Measurements from ENCODE around the gene NDUFB10. TPM values are rescaled to one million over a fixed set of nuclear protein-coding genes. Genes with fewer than 3 reads are reported as not detected.

Gene NDUFB10
- total RNA-seq, 1 experiment from 2014 or later, result 190 TPM

- Histone ChIP-seq H3K9me2 (ENCODE audit: insufficient read depth) (no peaks in the 10 kb centered on the region), H3K27ac (no peak overlapping the region)
These were observed 29.6 kb upstream of the NDUFB10 start for GRCh38 chr16:1929578-1930337.

DNA sequence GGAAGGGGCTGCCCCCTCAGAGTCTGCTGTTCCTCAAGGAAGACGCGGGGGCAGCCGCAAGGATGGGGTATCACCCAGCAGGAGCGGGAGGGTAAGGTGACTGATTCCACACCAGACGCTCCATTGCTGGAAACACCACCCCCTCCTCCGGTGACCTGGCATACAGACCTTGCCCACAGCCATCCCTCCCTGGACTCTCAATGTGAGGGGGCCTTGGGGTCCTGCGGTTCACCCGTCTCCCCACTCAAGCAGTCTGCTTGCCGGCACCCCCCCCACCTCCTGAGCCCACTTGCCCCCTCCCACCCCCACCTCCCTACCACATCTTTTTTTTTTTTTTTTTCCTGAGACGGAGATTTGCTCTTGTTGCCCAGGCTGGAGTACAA is 29.0 kb upstream of the NDUFB10 start:
- Histone ChIP-seq H3F3A (ENCODE audit: insufficient read depth, low read depth) (peaks cover 6% of the 10 kb centered on the region; the same call in 1 of the 2 replicates), H3K9me3 (ENCODE audit: insufficient read depth, low read depth) (no peaks in the 10 kb centered on the region), H3K4me1 (replicated peaks; ENCODE audit: insufficient read depth) (peaks cover 7% of the 10 kb centered on the region), H3K4me3 (no peak overlapping the region), H3K4me2 (no peak overlapping the region), H3K36me3 (ENCODE audit: low read depth) (no peaks in the 10 kb centered on the region), H3K27me3 (ENCODE audit: insufficient read depth, low read depth) (no peaks in the 10 kb centered on the region), H2AFZ (peak overlapping the region; percentile 87; the same call in 1 of the 2 replicates), H4K20me1 (ENCODE audit: insufficient read depth) (no peaks in the 10 kb centered on the region), H3K79me2 (ENCODE audit: low read depth) (no peaks in the 10 kb centered on the region), H3K9me2 (ENCODE audit: insufficient read depth) (no peaks in the 10 kb centered on the region), H3K27ac (no peak overlapping the region)
- CTCF ChIA-PET, result interaction anchor here (0.6 kb wide), 1 partner anchor 224 kb away, joined by 3 read pairs; no protein-coding TSS in a partner anchor
- no peak for TF ChIP-seq EZH2 (IDR thresholded peaks at IDR 0.05; ENCODE audit: low read depth)
- no TSS peak for BruUV-seq (replicated peaks)
- POLR2A ChIA-PET (ENCODE audit: unreplicated experiment), result no interaction called here
- no peak for DNase-seq
- intact Hi-C loops (cut with micrococcal nuclease; ENCODE audit: unreplicated experiment), result no loop called here

More at GRCh38 chr16:1929578-1930337, 29.6 kb upstream of the NDUFB10 start:
- intact Hi-C loops (cut with micrococcal nuclease; ENCODE audit: unreplicated experiment), result loop anchor here (1.0 to 2.0 kb wide), 2 partner anchors 59 to 63 kb away; no protein-coding TSS in a partner anchor
- H3F3A ChIP-seq (ENCODE audit: insufficient read depth, low read depth), result no peaks in the 10 kb centered on the region; the same call in 1 of the 2 replicates
- peak overlapping the region; percentile 67 for H3K4me3 ChIP-seq
- no peaks in the 10 kb centered on the region for H3K36me3 ChIP-seq (ENCODE audit: low read depth)
- H2AFZ ChIP-seq, result peak overlapping the region; percentile 94
- DNase-seq, result peak; percentile 50 to 94
- no peaks in the 10 kb centered on the region for H3K9me3 ChIP-seq (ENCODE audit: insufficient read depth, low read depth)
- BruUV-seq (replicated peaks), result no TSS peak
- TF ChIP-seq EZH2 (IDR thresholded peaks at IDR 0.05; ENCODE audit: low read depth) (no peak), CTCF (conservative IDR thresholded peaks at IDR 0.05) (peak; percentile 87; the same call in 1 of the 2 replicates)
- POLR2A ChIA-PET (ENCODE audit: unreplicated experiment), result interaction anchor here (0.6 kb wide), 1 partner anchor 28 kb away, joined by 9 read pairs; no protein-coding TSS in a partner anchor
- H3K4me1 ChIP-seq (replicated peaks; ENCODE audit: insufficient read depth), result peaks cover under 1% of the 10 kb centered on the region; the same call in 1 of the 2 replicates
- no peaks in the 10 kb centered on the region for H4K20me1 ChIP-seq (ENCODE audit: insufficient read depth)
- CTCF ChIA-PET, result interaction anchor here (0.5 to 1.0 kb wide), 8 partner anchors 26 to 225 kb away, joined by 3 to 8 read pairs (median 4); partner anchors contain the start of gene TRAF7
- no peaks in the 10 kb centered on the region for H3K79me2 ChIP-seq (ENCODE audit: low read depth)
- no peaks in the 10 kb centered on the region for H3K27me3 ChIP-seq (ENCODE audit: insufficient read depth, low read depth)
- H3K4me2 ChIP-seq, result peak overlapping the region; percentile 66

GRCh38 chr16:1932050-1933028 is 27.0 kb upstream of the NDUFB10 start:
- Histone ChIP-seq H3F3A (ENCODE audit: insufficient read depth, low read depth) (peaks cover 20% of the 10 kb centered on the region), H3K4me1 (replicated peaks; ENCODE audit: insufficient read depth) (peaks cover 15% of the 10 kb centered on the region), H3K27me3 (ENCODE audit: insufficient read depth, low read depth) (no peaks in the 10 kb centered on the region), H3K79me2 (ENCODE audit: low read depth) (no peaks in the 10 kb centered on the region), H3K36me3 (ENCODE audit: low read depth) (no peaks in the 10 kb centered on the region), H3K27ac (no peak overlapping the region), H3K9me3 (ENCODE audit: insufficient read depth, low read depth) (no peaks in the 10 kb centered on the region), H2AFZ (no peak overlapping the region), H3K4me2 (no peak overlapping the region), H4K20me1 (ENCODE audit: insufficient read depth) (no peaks in the 10 kb centered on the region), H3K9me2 (ENCODE audit: insufficient read depth) (no peaks in the 10 kb centered on the region), H3K4me3 (no peak overlapping the region)
- intact Hi-C loops (cut with micrococcal nuclease; ENCODE audit: unreplicated experiment), result no loop called here
- DNase-seq, result peak in 1 of 2 experiments; percentile 68
- CTCF ChIA-PET, result no interaction called here
- POLR2A ChIA-PET (ENCODE audit: unreplicated experiment), result interaction anchor here (0.6 kb wide), 1 partner anchor 89 kb away, joined by 20 read pairs; no protein-coding TSS in a partner anchor
- TF ChIP-seq EZH2 (IDR thresholded peaks at IDR 0.05; ENCODE audit: low read depth) (no peak), CTCF (conservative IDR thresholded peaks at IDR 0.05) (no peak; the same call in 1 of the 2 replicates)
- BruUV-seq (replicated peaks), result no TSS peak
